Nephron progenitor cell (in vitro differentiated cells): Measurements from ENCODE around the gene MRTFB.

ENCODE experiments used
- DNase-seq: peaks from one replicate; pipeline ENCODE4 v3.0.0; 2021
- H3K27ac Mint-ChIP-seq: 2 replicates; pipeline ENCODE4 v1.8.0; 2021; ENCODE audit warnings: mild to moderate bottlenecking, moderate library complexity, mixed read lengths
- H3K27me3 Mint-ChIP-seq: 2 replicates; pipeline ENCODE4 v1.8.0; 2021; ENCODE audit warnings: mild to moderate bottlenecking, low read depth, mixed read lengths; ENCODE audit not compliant: poor library complexity
- H3K36me3 Mint-ChIP-seq: 2 replicates; pipeline ENCODE4 v1.8.0; 2021; ENCODE audit warnings: low read depth, mixed read lengths
- H3K4me1 Mint-ChIP-seq: 2 replicates; pipeline ENCODE4 v1.8.0; 2021; ENCODE audit warnings: mixed read lengths
- H3K4me3 Mint-ChIP-seq: 2 replicates; pipeline ENCODE4 v1.8.0; 2021; ENCODE audit warnings: mild to moderate bottlenecking, moderate library complexity, mixed read lengths
- H3K9me3 Mint-ChIP-seq: 2 replicates; pipeline ENCODE4 v1.8.0; 2021; ENCODE audit warnings: mild to moderate bottlenecking, moderate library complexity, mixed read lengths
- TF ChIP-seq, protein P1 (sequence below): fragments of 200-600 bp; sonication (generic); IDR thresholded peaks from 2 replicates; pipeline ENCODE4 v1.5.0; 2021; ENCODE audit warnings: antibody characterized with exemption

The MRTFB gene

DNA sequence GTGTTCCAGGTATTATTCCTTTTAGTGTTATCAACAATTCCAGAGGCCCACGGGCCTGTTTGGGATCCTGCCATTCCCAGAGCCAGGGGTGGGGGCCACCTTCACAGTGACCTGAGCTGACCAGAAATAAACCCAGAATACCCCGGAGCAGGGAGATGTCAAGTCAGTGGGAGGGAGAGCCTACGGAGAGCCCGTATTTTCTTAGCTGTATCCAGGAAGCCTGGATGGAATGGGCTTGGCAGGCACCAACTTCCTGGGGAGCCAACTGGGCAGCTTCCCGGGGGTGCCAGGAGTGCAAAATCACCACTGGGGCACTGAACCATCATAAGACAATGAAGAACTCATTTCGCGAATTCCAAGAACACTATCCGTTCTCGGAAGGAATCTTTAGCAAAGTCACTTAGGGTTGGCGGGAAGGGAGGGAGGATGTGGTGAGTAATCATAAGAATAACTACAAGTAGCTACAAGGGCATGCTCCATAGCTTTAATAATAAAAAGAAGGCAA lies 13.2 kb upstream of the MRTFB start:
- Mint-ChIP-seq H3K27ac (no peak overlapping the region), H3K4me3 (no peak overlapping the region), H3K27me3 (peaks cover 21% of the 10 kb centered on the region), H3K4me1 (peaks cover 4% of the 10 kb centered on the region), H3K36me3 (peaks cover 6% of the 10 kb centered on the region), H3K9me3 (peaks cover 29% of the 10 kb centered on the region)
- TF ChIP-seq, protein P1, sequence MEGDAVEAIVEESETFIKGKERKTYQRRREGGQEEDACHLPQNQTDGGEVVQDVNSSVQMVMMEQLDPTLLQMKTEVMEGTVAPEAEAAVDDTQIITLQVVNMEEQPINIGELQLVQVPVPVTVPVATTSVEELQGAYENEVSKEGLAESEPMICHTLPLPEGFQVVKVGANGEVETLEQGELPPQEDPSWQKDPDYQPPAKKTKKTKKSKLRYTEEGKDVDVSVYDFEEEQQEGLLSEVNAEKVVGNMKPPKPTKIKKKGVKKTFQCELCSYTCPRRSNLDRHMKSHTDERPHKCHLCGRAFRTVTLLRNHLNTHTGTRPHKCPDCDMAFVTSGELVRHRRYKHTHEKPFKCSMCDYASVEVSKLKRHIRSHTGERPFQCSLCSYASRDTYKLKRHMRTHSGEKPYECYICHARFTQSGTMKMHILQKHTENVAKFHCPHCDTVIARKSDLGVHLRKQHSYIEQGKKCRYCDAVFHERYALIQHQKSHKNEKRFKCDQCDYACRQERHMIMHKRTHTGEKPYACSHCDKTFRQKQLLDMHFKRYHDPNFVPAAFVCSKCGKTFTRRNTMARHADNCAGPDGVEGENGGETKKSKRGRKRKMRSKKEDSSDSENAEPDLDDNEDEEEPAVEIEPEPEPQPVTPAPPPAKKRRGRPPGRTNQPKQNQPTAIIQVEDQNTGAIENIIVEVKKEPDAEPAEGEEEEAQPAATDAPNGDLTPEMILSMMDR, result no peak
- no peak for DNase-seq

DNA sequence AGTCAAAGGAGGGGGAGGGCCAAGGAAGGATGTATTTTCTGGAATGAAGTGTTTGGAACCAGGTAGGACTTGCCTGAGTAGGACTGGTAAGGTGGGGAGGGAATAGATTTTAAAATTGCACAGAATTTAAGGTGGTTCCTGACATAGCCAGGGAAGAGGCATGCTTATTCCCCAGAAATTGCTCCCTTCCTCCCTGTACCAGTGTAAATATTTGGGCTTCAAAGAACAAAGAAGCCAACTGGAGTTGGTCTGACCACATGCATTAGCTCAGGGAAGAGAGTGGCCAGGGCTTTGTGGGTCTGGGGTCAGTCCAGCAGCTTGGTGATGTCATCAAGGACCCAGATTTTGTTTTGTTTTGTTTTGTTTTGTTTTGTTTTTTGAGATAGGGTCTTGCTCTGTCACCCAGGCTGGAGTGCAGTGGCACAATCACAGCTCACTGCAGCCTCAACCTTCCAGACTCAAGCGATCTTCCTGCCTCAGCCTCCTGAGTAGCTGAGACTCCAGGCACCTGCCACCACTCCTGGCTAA lies 9.3 kb upstream of the MRTFB start:
- no peak overlapping the region for H3K4me3 Mint-ChIP-seq
- H3K36me3 Mint-ChIP-seq, result no peaks in the 10 kb centered on the region
- peaks cover 22% of the 10 kb centered on the region for H3K9me3 Mint-ChIP-seq
- H3K4me1 Mint-ChIP-seq, result no peaks in the 10 kb centered on the region
- no peak overlapping the region for H3K27ac Mint-ChIP-seq
- TF ChIP-seq, protein P1, result no peak
- H3K27me3 Mint-ChIP-seq, result peaks cover 23% of the 10 kb centered on the region
- no peak for DNase-seq

DNA sequence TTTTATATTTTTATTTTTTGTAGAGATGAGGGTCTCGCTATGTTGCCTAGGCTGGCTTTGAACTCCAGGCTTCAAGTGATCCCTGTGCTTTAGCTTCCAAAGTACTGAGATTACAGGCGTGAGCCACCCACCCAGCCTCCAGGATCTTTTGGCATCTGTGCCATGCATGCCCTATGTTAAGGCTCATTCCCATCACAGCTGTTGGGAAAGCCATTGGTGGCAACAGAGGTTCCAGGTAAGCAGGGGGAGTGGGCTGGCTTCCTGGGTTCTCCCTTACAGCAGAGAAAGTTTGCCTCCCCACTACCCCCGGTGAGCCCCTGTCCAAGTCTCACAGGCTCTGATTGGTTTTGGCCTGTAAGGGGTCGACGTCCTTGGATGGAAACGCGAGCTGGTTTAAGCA lies 8.9 kb upstream of the MRTFB start:
- H3K36me3 Mint-ChIP-seq, result no peaks in the 10 kb centered on the region
- no peak overlapping the region for H3K4me3 Mint-ChIP-seq
- no peak for DNase-seq
- H3K9me3 Mint-ChIP-seq, result peaks cover 17% of the 10 kb centered on the region
- no peak overlapping the region for H3K27ac Mint-ChIP-seq
- TF ChIP-seq, protein P1, result no peak
- H3K27me3 Mint-ChIP-seq, result peaks cover 23% of the 10 kb centered on the region
- H3K4me1 Mint-ChIP-seq, result no peaks in the 10 kb centered on the region

DNA sequence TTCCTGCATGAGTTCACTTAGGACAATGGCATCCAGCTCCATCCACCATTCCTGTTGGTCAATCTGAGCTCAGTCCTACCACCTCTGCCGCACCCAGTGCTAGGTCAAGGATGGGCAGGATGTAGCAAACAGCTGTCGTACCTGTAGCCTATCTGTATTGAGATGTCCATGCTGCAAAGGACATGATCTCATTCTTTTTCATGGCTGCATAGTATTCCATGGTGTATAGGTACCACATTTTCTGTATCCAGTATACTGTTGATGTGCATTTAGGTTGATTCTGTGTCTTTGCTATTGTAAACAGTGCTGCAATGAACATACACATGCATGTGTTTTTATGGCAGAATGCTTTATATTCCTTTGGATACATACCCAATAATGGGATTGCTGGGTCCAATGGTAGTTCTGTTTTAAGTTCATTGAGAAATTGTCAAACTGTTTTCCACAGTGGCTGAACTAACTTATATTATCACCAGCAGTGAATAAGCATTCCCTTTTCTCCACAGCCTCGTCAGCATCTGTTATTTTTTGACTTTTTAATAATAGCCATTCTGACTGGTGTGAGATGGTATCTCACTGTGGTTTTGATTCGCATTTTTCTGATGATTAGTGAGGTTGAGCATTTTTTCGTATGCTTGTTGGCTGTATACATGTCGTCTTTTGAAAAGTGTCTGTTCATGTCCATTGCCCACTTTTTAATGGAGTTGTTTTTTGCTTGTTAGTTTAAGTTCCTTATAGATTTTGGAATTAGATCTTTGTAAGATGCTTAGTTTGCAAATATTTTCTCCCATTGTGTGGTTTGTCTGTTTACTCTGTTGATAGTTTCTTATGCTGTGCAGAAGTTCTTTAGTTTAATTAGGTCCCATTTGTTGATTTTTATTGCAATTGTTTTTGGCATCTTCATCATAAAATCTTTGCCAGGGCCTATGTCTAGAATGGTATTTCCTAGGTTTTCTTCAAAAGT lies 7.2 kb upstream of the MRTFB start:
- no peaks in the 10 kb centered on the region for H3K4me1 Mint-ChIP-seq
- no peak for DNase-seq
- H3K4me3 Mint-ChIP-seq, result no peak overlapping the region
- TF ChIP-seq, protein P1, result no peak
- H3K36me3 Mint-ChIP-seq, result no peaks in the 10 kb centered on the region
- H3K9me3 Mint-ChIP-seq, result peaks cover 9% of the 10 kb centered on the region
- H3K27ac Mint-ChIP-seq, result no peak overlapping the region
- H3K27me3 Mint-ChIP-seq, result peaks cover 12% of the 10 kb centered on the region

DNA sequence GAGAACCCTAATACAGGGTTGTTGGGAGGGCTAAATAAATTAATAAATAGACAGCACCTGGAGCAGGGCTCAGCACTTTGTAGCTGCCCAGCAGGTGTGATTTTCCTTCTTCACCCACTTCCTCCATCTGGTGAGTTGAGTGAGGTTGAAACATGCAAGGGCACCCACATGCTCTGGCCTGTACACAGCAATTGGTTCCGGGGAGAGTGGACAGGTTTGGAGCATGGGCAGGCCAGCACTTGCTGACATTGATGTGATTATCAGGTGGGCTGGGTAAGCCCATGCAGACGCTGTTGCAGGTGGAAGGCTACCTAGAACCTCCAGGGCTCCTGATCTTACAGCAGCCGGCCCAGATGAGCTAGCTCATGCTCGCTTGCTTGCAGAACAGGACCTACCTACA lies 1.3 kb upstream of the MRTFB start:
- H3K4me1 Mint-ChIP-seq, result peaks cover 31% of the 10 kb centered on the region
- TF ChIP-seq, protein P1, result no peak
- no peak overlapping the region for H3K27ac Mint-ChIP-seq
- H3K4me3 Mint-ChIP-seq, result peak overlapping the region; percentile 86
- no peak for DNase-seq
- peaks cover under 1% of the 10 kb centered on the region for H3K9me3 Mint-ChIP-seq
- no peaks in the 10 kb centered on the region for H3K36me3 Mint-ChIP-seq
- peaks cover 10% of the 10 kb centered on the region for H3K27me3 Mint-ChIP-seq
